HG03469 (cell line): ENCODE results near the gene SEC61A1.

Experiments used
- ATAC-seq: cut with Tn5 transposase; IDR thresholded peaks from one replicate; pipeline ENCODE4 v1.9.1; 2021; ENCODE audit warnings: mild to moderate bottlenecking, moderate library complexity, moderate number of reproducible peaks; ENCODE audit not compliant: unreplicated experiment

The SEC61A1 gene

DNA sequence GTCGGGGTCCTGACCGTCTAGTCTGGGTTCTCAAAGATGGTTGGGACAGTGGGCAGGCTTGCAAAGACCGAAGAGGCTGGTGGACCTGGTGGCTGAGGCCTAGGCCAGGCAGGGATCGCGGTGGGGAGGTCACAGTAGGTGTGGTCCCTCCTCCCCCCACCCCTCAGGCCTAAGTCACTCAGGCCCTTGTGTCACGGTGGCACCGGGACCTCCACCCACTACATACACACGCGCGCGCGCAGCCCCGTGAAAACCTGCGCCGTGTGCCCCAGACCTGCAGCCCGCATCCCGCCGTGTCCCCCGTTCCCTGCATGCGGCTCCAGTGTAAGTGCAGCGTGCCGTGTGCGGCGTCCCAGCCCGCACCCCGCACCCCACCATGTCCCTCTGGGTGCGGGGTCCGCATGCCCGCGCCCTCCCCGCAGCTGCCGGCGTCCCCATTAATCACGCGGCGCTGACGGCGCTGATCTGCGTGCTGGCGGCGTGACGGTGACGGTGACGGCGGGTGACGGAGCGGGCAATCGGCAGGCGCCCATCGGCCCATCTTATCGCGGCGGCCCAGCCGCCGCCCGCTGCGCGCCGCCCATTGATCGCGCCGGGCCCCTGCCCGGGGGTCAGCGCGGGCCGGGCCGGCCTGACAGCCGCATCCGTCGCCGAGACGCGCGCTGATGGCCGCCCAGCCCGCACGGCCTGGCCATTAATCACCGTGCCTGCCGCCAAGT, 24.4 kb downstream of the SEC61A1 start:
- ATAC-seq = no peak

DNA sequence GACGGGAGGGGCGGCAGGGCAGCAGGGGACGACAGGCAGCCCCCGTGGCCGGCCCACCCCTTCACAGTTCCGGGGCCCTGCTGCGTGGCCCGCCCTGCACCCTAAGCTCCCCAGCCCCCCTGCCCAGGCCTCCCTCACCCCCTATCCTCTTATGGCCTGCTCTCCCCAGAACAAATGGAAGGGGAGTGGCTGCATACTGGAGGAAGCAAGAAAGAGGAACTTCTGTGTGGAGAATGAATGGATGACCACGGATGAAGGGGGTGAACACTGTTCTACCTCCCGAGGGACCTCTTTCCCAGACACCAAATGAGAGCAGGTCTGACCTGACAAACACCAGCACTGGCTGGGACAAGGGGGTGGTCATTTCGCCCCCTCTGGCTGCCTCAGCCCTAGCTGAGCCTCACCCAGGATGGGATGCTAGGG, 25.0 kb downstream of the SEC61A1 start:
- no peak for ATAC-seq

DNA sequence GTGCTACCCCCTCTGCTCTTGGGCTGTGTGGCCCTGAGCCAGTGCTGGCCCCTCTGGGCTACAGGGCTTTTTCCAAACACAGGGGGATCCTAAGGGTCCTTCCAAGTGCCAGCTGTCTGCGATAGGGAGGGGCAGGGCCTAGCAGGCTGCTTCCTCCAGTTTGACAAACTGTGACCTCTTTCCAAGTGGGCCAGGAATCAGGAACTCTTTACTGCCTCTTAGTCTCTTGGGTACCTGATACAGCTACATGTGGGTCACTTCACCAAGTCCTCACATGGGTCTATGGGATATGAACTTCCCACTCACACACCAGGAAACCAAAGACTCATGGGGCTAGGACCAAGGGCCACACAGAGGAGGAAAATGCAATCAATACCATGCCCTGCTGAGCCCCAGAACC, 25.4 kb downstream of the SEC61A1 start:
- ATAC-seq = no peak

DNA sequence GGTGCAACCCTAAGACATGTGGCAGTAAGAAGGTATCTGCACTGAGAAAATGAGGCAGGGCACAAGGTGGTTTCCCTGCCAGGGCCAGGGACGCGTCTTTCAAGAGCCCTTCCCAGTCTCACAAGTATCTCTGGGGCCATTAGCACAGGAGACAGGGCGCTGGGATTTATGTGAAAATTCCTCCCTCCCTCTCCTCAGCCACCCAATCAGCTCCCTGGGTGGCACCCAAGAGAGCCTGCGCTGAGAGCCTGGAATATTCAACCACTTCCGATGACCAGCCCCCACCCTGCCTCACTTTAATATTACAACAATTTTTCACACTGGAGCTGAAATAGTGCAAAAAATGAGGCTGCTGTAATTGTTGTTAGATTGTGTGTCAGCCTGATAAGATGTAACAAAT, 26.1 kb downstream of the SEC61A1 start:
- no peak for ATAC-seq

DNA sequence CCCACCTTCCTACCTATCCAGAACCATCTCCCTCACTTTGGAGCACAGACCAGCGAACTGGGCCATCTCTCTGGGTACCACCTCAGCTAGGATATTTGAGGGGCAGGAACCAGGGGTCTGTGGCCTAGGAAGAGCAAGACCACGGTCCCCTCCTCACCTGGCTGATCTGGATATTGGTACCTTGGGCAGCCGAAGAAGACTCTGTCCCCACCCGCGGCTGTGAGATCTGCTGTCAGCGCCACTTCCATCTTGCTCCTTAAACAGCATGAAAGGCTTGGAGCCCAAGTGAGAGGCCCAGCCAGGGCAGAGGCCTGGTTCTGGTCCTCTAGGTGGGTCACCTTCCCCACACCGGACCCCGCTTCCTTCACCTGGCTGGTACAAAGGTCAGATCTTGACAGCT, 26.6 kb downstream of the SEC61A1 start:
- ATAC-seq = no peak

DNA sequence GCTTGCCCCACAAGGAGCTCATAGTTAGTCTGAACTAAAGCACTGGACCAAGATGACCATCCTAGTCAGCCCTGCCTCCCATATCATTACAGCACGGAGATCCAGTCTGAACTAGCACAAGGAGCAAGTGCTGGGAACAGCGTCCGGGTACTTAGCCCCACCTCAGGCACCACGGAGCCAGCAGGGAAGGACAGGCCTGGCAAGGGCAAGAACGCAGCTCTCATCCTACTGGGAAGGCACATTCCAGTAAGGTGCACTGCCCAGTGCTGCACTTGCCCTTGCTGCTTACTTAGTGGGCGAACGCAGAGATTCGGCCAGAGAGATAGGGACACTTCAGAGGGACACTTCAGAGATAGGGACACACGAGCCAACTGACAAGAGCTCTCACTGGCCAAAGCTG, 27.6 kb downstream of the SEC61A1 start:
- ATAC-seq = no peak

DNA sequence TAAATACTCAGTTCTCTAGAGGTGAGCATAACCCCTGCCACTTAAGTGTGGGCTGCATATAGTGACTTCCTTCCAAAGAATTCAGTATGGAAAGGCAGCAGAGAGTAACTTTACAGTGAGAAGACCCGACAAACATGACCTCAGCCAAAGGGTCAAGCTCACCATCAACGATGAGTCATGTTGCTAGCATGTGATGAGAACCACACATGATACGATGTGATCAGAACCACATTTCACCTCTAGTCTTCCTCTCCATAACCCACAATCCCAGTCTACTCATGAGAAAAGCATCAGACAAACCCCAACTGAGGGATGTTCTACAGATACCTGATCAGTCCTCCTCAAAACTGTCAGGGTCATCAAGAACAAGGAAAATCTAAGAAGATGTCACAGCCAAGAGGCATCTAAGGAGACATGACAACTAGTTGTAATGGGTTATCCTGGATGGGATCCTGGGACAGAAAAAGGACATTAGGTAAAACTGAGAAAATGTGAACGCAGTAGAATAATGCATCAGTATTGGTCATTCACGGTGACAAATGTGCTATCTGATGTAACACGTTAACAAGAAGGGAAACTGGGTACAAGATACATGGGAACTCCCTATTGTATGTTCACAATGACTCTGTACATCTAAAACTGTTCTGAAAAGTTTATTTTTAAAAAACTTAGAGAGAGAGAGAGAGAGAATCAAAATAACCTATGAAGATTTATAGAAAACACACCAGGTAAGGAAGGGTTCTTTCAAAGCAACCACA, 28.3 kb downstream of the SEC61A1 start:
- no peak for ATAC-seq

DNA sequence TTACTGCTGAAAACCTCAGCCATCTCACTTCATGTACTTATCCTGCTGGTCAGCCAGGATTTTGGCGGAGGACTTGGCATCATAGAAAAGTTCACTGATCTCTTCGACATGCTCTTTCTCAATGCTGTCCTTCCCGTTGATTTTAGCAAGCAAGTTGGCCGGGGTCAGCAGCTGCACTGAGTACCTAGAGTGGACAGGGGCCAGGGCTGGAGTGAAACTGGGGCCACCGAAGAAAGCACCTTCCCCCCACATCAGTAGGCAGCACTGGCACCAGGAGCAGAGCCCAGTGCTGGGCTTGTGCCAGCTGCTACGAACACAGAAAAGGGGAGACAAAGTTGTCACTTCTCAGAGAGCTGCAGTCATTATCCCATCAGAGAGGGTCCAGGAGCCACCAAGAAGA, 29.0 kb downstream of the SEC61A1 start:
- ATAC-seq = no peak

DNA sequence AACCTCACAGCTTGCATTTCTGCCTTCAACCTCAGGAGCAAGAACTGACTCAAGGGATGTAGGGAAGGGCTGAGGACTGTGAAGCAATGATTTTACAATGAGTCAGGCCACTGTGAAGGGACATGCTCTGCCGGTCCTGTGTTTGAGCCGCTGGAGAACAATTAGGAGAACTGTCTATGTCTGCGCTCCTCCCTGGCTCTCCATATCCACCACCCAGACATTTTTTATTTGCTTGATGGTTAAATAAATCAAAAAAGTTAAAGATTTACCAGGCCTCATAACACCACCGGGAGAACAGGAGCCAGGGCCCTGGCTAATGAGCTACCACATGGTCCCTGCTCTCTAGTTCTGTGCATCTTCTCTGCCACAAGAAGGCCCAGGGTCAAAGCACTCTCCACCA, 29.6 kb downstream of the SEC61A1 start:
- no peak for ATAC-seq

DNA sequence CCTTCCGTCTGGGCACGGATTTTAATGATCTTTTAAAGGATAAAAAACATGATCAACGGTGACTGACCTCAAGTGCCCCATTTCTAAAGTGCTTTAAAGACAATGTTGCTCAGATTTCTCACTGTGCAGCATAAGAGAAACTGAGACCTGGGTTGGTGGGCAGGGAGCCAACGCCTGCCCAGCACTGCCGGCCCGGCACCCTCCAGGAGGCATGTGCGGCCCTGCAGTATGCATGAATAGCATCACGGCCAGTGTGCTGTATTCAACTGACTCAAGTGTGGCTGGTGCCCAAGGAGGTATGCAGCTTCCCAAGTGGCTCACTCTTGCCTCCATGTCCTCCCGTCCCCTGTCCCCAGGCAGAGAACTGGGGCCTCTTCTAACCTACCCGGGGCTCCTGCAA, 30.3 kb downstream of the SEC61A1 start:
- no peak for ATAC-seq

DNA sequence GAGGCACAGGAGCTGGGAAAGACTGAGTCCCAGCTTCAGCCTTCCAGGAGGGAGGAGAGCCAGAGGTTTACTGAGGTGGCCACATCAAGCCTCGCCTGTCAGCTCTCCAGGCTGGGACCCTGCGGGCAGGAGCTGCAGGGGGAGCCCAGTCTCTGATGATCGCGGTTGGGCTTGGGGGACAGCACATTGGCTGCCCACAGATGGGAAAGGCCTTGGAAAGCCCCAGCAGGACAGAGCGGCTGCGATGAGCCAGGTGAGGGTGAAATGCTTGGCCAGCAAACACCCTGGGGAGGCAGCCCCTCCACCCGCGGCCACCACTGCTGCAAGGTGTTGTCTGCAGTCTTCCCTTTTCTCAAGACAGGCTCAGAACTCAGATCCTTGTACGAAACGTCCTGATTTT, 31.2 kb downstream of the SEC61A1 start:
- no peak for ATAC-seq

DNA sequence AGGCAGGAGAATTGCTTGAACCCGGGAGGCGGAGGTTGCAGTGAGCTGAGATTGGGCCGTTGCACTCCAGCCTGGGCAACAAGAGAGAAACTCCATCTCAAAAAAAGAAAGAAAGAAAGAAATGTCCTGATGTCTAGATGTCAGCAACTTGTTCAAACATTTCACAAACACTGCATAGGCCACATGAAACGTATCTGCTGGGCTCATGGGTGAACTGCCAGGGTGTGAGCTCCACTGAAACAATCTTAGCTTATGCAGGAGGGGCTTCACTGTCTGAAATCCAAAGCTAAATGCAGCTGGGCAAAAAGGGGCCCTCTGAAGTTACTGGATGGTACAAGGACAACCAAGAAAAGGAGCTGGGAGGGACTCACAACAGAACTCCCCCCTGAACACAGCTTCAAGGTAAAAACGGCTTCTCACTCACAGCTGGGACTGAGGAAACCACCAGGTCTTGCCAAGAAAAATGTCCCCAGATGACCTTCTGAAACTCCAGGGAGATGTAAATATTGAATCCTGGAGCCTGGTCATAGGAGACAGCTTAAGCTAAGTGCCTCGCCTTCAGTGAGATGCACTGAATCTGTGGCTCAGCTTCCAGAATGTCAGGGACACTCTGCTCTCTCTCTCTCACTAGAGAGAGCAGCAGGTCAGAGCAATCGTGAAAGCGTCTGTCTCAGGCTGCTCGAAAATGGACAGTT, 31.9 kb downstream of the SEC61A1 start:
- no peak for ATAC-seq

DNA sequence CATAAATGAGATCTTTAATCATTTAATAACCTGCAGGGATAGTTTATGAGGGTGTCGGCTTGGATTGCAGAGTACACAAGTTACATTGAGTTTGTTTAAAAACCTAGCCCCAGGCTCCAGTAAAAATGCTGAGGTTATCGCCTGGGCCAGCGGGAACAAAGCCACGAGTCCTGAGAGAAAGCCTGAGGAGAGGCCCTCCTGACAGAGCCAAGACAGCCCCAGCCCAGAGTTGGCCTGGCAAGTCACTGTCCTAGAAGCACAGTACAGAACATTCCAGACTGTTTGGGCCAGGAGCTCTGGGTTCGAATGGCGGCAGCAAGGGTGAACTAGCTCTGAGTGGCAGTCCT, 32.4 kb downstream of the SEC61A1 start:
- ATAC-seq = no peak

DNA sequence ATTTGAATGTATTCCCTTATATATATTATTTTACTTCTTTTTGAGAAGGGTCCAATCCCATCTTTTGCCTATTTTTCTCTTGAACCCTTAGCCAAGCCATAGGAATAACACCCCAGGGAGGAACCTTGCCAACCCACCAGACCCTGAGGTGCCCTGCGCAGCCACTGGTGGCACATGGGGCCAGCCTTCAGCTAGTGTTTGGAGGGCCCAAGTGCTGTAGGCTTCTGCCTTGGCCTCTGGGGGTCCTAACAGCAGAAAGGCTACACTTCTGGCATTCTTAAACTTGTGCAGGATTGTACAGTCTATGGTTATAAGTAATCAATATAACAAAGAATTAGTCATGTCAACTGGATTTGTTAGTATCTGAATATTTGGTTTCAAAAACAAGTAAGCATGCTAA, 36.9 kb downstream of the SEC61A1 start:
- ATAC-seq = no peak

DNA sequence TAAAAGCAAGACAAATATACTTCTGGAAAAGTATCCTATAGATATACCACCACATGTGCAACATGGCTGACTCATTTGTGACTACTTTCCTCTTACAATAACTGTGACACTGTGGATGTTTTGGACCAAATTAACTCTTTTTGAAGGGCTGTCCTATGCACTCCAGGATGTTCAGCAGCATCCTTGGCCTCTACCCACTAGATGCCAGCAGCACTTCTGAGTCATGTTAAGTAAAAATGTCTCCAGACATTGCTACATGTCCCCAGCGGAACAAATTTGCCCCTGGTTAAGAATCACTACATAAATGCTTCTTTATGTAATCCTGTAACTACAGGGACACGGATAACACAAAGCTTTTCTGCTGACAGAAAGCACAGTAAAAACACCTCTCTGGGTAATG, 39.3 kb downstream of the SEC61A1 start:
- no peak for ATAC-seq

DNA sequence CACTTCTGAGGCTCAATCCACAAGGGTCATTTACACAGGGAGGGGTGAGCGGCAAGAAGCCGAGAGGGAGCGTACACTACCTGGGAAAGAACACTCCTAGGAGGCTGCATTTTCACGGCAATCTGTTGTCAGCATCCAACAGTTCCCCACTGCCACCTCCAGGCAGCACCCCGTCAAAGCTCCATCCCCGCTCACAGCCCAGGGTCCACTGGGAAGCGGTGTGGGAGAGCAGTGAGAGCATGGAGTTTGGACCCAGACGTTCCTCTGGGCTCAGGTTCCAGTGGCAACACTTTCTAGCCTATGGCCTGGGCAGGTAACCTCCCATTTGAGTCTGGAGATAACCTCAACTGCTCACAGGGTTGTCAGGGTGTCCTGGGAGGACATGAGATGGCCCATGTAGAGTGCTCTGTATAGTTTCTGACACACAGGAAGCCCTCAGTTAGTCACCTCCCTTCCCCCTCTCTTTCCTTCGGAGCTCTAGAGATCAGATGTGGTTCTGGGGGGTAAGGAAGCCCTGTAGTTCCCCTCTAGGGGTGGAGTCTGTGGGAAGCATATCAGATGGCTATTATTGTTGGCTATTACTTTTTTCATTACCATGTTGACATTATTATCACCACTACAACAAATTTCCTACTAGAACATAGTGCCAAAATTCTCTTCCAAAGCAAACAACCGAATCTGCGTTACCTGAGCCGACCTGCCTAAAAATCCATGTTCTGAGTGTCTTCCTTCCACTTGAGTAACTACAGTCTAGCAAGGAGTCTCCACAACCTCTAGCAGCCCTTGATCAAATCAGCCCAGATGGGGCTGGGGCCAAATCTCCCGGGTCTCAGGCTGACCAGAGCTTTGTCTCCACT, 42.3 kb downstream of the SEC61A1 start:
- no peak for ATAC-seq

DNA sequence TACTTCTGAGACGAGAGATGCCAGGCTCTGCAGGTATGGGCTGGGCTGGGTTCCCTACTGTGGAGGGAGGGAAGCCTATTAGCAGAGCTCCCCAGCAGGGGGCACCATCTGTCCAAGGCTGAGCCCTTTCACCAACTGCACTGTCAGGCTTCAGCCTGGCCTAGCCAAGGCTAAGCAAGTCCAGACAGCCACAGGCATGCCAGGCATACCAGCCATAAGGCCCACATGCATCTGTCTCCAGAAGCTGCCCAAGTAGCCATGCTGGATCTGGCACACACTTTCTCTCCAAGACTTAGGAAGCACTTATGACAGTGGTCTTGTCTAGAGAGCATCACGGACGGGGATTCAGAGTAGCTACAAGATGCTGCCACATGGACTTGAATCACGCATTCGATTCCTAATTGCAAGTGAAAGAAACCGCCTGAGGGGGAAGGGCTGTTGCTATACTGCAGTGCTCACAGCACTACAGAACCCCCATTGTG, 43.0 kb downstream of the SEC61A1 start:
- ATAC-seq = no peak

DNA sequence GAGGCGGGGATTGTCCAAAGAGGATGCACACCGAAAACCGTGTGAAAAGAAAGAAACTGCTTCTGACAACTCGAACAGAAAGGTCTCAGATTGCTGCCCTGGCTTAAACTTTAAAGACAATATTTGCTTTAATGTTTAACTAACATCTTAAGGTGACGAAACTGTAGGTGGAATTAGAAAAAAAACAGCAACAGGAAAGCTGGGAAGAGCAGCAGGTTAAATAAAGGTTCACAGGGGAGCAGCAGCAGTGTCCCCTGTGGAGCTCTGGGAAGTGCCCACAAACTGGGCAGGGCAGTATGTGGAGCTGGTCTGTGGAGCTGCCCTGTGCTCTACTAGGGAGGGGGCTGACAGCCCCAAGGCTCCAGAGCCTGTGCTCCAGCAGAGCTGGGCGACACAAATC, 46.0 kb downstream of the SEC61A1 start:
- ATAC-seq = no peak

DNA sequence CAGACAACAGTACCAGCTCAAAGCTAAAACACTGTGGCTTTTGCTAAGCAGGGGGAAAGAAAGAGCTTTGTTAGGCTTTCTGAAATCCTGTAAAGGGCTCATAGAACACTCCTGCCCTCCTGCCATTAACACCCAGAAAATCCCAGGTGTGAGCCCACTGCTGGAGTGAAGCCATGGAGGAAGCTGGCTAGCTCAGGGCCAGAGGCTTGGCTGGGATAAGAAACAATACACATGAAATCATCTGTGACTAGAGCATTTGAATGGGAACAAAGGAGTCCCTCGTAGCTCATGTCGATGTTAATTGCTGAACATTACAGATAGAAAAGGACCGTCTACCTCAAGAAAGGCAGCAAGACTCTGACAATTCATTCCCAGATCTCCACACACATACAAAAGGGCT, 47.9 kb downstream of the SEC61A1 start:
- no peak for ATAC-seq

DNA sequence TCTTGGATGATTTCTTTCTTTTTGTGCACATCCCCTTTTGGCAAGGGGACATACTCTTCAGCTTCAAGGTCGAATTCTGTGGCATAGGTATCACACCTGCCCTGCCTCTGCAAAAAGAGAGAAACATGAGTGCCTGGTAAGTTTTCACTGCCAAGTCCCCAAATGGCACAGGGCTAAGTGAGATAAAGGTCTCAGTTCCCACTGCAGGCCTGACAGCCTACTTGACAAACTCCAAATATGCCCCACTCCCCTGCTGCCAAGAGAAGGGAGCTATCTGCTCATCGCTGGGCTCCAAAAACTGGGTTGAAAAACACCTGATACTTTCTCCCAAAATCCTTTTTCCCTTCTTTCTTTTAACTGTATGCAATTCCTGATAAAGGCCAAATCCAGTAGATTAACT, 48.4 kb downstream of the SEC61A1 start:
- no peak for ATAC-seq

DNA sequence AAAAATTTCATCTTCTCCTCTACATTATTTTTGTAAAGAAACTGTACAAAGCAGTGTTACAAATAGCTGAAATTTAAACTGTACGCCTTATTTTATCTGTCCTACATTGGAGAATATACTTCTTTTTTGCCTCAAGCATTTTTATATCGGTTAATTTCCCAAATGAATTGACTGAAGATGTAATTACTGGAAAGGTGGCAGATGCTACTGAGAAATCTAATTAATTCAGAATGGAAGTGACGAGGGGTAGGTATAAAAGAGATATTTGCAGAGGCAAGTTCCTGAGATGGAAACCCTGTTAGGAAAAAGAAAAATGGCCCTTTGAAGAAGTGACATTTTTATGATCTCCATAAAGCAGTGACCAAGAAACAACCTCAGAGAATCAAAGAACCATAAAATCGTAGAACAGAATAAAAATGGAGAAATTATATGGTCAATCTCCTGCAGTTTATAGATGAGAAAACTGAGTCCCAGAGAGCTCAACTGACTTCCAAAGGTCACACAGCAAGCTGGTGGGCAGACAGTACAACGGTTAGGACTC, 51.0 kb downstream of the SEC61A1 start:
- ATAC-seq = no peak
